ENCODE measurements around the gene TRIM23.
A peak's percentile ranks its signal among the peaks of the same experiment; 100 is the strongest.

Gene TRIM23

DNA sequence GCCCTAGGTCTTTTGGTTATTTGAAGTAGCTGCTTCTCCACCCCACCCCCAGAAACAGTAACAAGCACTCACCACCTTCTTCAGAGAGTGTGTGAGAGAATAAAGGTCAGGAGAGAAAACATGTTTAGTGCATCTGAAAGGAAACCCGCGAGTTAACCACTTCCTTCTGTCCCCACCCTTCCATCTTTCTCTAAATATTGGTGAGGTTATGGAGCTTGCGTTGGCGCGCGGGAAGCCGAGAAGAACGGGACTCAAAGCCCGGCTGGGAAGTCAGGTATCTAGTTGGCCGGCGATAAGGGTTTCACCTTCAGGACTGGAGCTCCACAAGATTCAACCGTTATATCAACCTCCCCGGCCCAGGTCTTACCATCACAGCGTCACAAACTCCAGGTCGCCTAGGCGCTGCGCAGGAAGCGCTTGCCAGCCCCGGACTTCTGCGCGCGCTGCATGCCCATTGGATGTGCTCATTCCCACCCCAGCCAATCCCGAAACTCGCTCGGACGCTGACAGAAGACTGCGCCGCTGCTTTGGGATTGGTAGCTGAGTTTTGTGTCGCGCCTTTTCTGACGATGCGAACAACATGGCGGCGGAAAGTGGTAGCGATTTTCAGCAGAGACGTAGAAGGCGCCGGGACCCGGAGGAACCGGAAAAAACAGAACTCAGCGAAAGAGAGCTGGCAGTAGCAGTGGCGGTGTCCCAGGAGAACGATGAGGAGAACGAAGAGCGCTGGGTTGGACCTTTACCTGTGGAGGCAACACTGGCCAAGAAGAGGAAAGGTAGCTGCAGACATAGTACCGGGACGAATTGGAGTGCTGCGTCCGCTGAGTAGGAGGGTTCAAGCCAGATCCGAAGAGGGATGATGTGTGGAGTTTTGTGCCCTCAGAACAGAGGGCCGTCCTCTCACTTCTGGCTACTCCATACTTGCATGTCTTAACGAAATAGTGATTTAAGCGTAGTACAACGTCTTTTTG, 61.1 kb downstream of the TRIM23 start, which contains the start of the genes CENPK and PPWD1:
Gene CENPK (minus strand): TSS at position 438 of the 971 bp plus-strand sequence. CDS start 8,261 bp downstream, outside the sequence.
Gene PPWD1 (plus strand): TSS at position 566 of the 971 bp plus-strand sequence. CDS start 15 bp downstream, at position 581.
- DNase-seq, result peak; percentile 91

DNA sequence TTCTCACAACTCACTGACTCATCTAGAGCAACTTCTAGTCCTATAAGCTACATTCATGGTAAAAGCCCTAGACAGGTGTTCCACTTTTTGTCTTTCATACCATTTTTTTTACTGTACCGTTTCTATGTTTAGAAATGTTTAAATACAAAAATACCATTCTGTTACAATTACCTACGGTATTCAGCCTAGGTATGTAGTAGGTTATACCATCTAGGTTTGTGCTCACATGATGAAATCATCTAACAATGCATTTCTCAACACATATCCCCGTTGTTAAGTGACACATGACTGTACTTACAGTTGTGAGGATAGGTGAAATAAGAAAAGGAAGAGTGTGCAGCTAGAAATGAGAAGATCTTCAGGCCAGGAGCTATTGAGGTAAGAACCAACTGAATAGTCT, 67.4 kb downstream of the TRIM23 start:
- DNase-seq, result no peak

DNA sequence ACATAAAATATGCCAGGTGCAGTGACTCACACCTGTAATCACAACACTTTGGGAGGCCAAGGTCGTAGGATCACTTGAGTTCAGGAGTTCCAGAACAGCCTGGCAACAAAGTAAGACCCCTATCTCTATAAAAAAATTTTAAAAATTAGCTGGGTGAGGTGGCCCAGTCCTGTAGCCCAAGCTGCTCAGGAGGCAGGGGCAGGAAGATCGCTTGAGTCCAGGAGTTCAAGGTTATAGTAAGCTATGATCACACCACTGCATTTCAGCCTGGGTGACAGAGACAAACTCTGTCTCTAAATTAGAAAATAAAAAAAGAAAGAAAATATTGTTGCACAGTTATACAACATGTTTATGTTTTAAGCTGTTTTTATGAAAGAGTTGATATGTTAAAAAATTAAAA, 68.0 kb downstream of the TRIM23 start:
- DNase-seq, result no peak

DNA sequence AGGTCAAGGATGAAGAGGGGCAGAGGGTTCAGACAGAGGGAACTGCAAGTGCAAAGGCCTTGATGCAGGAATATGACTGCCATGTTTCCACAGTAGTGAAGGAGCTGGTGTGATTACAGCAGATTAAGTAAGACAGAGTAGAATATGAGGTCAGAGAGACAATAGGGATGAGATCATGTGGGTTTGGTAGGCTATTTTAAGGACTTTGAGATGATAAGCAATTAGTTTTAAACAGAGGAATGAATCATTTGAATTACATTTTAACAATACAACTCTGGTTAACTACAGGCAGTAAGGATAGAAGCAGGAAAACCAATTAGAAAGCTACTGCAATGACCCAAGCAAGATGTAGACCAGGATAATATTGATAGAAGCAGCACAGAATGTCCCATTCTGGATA, 68.8 kb downstream of the TRIM23 start:
- no peak for DNase-seq

DNA sequence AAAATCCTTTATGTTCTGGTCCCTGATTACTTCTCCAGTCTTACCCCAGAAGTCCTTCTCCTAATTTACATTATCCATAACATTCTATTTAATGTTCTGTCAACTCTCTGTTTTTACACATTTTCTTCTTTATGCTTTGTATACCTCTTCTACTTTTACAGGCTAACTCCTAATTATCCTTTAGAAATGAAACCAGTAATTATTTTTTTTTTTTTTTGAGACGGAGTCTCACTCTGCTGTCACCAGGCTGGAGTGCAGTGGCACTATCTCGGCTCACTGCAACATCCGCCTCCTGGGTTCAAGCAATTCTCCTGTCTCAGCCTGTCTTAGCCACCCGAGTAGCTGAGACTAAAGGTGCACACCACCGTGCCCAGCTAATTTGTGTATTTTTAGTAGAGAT, 70.2 kb downstream of the TRIM23 start:
- no peak for DNase-seq

DNA sequence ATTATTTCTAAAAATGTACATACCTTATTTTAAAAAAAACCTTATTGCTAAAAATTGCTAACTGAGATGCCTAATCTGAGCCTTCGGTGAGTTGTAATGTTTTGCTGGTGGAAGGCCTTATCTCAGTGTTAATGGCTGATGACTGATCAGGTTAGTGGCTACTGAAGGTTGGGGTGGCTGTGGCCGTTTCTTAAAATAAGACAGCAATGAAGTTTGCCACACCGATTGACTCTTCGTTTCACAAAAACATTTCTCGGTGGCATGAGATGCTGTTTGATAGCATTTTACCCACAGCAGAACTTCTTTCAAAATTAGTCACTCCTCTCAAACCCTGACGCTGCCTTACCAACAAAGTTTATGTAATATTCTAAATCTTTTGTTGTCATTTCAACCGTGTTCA, 75.9 kb downstream of the TRIM23 start:
- DNase-seq, result no peak

DNA sequence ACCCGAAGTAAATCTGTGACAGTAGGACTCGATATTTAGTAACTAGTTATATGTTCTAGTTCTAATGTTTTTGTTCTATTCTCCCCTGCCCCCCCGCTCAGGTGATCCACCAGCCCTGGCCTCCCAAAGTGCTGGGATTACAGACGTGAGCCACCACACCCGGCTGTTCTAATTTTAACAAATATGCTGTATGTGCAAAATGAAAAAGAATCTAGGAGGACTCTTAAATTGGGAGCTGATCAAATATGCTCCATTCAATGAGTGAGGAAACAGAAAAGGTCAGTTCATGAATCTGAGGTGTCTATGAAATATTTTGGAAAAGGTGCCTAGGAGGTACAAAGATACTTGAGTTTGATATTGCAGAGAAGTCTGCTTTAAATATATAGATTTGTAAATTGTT, 78.0 kb downstream of the TRIM23 start:
- DNase-seq, result no peak

DNA sequence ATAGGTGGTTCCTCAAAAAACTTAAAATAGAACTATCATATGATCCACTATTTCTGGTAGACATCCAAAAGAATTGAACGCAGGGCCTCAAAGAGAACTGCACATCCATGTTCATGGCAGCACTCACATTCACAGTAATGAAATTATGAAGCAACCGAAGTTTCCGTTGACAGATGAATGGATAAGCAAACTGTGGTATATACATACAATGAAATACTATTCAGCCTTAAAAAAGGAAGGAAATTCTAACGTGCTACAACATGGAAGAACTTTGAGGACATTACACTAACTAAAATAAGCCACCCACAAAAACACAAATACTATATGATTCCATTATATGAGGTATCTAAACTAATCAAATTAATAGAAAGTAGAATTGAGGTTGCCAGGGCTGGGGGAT, 79.7 kb downstream of the TRIM23 start:
- DNase-seq, result no peak

DNA sequence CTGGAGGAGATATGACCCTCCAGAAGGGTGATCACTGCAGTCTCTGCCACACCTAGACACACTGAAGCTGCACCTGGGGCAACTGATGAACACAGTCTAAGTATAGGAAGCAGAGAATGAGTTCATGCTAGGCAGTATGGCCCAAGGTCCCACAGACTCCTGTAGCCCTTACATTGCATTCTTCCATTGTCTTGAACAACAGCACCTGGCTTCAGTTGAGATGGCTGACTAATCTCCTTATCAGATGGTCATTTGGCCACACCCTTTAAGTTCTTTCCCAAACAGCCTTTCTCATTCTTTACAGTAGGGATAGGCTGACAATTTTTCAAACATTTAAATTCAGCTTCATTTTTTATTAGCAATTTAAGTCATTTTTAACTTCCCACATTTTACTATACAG, 84.3 kb downstream of the TRIM23 start:
- DNase-seq, result no peak
